ENCODE data around the gene PHRF1. TPM values are rescaled to one million over a fixed set of nuclear protein-coding genes. Genes with fewer than 3 reads are reported as not detected.

PHRF1 gene
- total and polyA plus RNA-seq, 7 experiments from 2014 or later = 6.2 to 55.2 (median 47.5) TPM

GRCh38 chr11:596374-596773 lies 20.1 kb downstream of the PHRF1 start:
- peak overlapping the region in 2 of 9 donors; percentile 9 to 55 for H3K27ac Mint-ChIP-seq
- ChIA-PET CTCF (interaction anchor here (0.7 kb wide), 1 partner anchor 382 kb away, joined by 4 read pairs; no protein-coding TSS in a partner anchor), POLR2A (no interaction called here)
- no peak overlapping the region for H3K4me3 ChIP-seq (ENCODE audit: low read length)
- H3K4me3 Mint-ChIP-seq = peak overlapping the region in 2 of 10 donors; percentile 16 to 25
- no peak for DNase-seq
- H3K27me3 Mint-ChIP-seq = no peaks in the 10 kb centered on the region
- peaks cover 4 to 34% (median 11%) of the 10 kb centered on the region in 5 donors for H3K36me3 Mint-ChIP-seq
- intact Hi-C loops (cut with micrococcal nuclease) = no loop called here
- H3K4me1 Mint-ChIP-seq = peaks cover 0 to 11% (median 5%) of the 10 kb centered on the region in 7 donors
- peaks cover 0 to 4% of the 10 kb centered on the region in 2 donors for H3K4me1 ChIP-seq (ENCODE audit: control insufficient read depth in 2 of 2, insufficient read depth in 2 of 2, low read length in 2 of 2)
- no peaks in the 10 kb centered on the region for H3K27me3 ChIP-seq (ENCODE audit: control insufficient read depth in 2 of 2, insufficient read depth in 2 of 2, low read length in 2 of 2)
- peaks cover 15 to 87% (median 16%) of the 10 kb centered on the region in 3 experiments for H3K36me3 ChIP-seq (ENCODE audit: control insufficient read depth in 2 of 3, insufficient read depth in 3 of 3, low read length in 3 of 3)
- H3K27ac ChIP-seq (ENCODE audit: low read depth, low read length) = no peak overlapping the region
- H3K9me3 Mint-ChIP-seq = peaks cover 0 to 3% (median 0%) of the 10 kb centered on the region in 11 donors
- H3K9me3 ChIP-seq (ENCODE audit: control insufficient read depth in 2 of 3, low read length in 3 of 3) = no peaks in the 10 kb centered on the region
- ATAC-seq = no peak

DNA sequence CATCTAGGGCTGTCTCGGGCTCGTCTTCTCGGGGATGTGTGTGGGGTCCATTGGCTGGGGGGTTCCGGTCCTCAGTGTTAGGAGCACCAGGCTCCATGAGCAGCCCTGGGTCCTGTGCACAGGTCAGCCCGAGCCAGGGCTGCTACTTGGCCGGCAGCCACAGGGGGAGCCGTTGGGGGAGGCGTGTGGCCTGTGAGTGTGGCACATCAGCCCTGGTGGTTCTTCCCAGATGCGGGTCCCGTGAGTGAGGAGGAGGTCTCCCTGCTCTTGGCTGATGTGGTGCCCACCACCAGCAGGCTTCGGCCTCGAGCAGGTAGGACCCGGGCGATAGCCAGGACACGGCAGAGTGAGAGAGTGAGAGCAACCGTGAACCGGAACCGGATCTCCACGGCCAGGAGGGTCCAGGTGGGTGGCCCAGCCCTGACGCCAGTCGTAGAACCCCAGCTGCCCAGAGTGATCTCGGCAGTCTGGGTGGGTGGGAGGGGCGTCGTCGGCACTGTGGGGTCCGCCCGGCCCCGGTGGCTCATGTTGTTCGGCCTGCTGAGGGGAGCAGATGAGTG lies 21.0 kb downstream of the PHRF1 start:
- Mint-ChIP-seq H3K4me1 (peaks cover 0 to 11% (median 3%) of the 10 kb centered on the region in 7 donors), H3K36me3 (peaks cover 3 to 39% (median 12%) of the 10 kb centered on the region in 5 donors), H3K4me3 (no peak overlapping the region), H3K27me3 (no peaks in the 10 kb centered on the region), H3K27ac (peak overlapping the region in 1 of 9 donors; percentile 36), H3K9me3 (peaks cover 0 to 3% (median 0%) of the 10 kb centered on the region in 11 donors)
- H3K27me3 ChIP-seq (ENCODE audit: control insufficient read depth in 2 of 2, insufficient read depth in 2 of 2, low read length in 2 of 2) = no peaks in the 10 kb centered on the region
- no peaks in the 10 kb centered on the region for H3K9me3 ChIP-seq (ENCODE audit: control insufficient read depth in 2 of 3, low read length in 3 of 3)
- no peak overlapping the region for H3K4me3 ChIP-seq (ENCODE audit: low read length)
- H3K4me1 ChIP-seq (ENCODE audit: control insufficient read depth in 2 of 2, insufficient read depth in 2 of 2, low read length in 2 of 2) = peaks cover 0 to 4% of the 10 kb centered on the region in 2 donors
- peaks cover 14 to 90% (median 16%) of the 10 kb centered on the region in 3 experiments for H3K36me3 ChIP-seq (ENCODE audit: control insufficient read depth in 2 of 3, insufficient read depth in 3 of 3, low read length in 3 of 3)
- intact Hi-C loops (cut with micrococcal nuclease) = no loop called here
- DNase-seq (no peak), ATAC-seq (peak; percentile 45)
- ChIA-PET POLR2A (no interaction called here), CTCF (no interaction called here)
- H3K27ac ChIP-seq (ENCODE audit: low read depth, low read length) = no peak overlapping the region

- Mint-ChIP-seq H3K27ac (peak overlapping the region in 1 of 9 donors; percentile 60), H3K9me3 (peaks cover 0 to 3% (median 0%) of the 10 kb centered on the region in 11 donors), H3K4me1 (peaks cover 0 to 11% (median 3%) of the 10 kb centered on the region in 7 donors), H3K4me3 (no peak overlapping the region), H3K36me3 (peaks cover 0 to 33% (median 9%) of the 10 kb centered on the region in 5 donors), H3K27me3 (no peaks in the 10 kb centered on the region)
- intact Hi-C loops (cut with micrococcal nuclease) = no loop called here
- Histone ChIP-seq H3K9me3 (ENCODE audit: control insufficient read depth in 2 of 3, low read length in 3 of 3) (no peaks in the 10 kb centered on the region), H3K4me3 (ENCODE audit: low read length) (no peak overlapping the region), H3K36me3 (ENCODE audit: control insufficient read depth in 2 of 3, insufficient read depth in 3 of 3, low read length in 3 of 3) (peaks cover 10 to 90% (median 20%) of the 10 kb centered on the region in 3 experiments), H3K27ac (ENCODE audit: low read depth, low read length) (no peak overlapping the region), H3K27me3 (ENCODE audit: control insufficient read depth in 2 of 2, insufficient read depth in 2 of 2, low read length in 2 of 2) (no peaks in the 10 kb centered on the region), H3K4me1 (ENCODE audit: control insufficient read depth in 2 of 2, insufficient read depth in 2 of 2, low read length in 2 of 2) (peaks cover 0 to 4% of the 10 kb centered on the region in 2 donors)
- CTCF ChIA-PET = no interaction called here
- no peak for ATAC-seq
- POLR2A ChIA-PET = no interaction called here
- DNase-seq = no peak
Observed at GRCh38 chr11:598005-598680, 21.9 kb downstream of the PHRF1 start.

DNA sequence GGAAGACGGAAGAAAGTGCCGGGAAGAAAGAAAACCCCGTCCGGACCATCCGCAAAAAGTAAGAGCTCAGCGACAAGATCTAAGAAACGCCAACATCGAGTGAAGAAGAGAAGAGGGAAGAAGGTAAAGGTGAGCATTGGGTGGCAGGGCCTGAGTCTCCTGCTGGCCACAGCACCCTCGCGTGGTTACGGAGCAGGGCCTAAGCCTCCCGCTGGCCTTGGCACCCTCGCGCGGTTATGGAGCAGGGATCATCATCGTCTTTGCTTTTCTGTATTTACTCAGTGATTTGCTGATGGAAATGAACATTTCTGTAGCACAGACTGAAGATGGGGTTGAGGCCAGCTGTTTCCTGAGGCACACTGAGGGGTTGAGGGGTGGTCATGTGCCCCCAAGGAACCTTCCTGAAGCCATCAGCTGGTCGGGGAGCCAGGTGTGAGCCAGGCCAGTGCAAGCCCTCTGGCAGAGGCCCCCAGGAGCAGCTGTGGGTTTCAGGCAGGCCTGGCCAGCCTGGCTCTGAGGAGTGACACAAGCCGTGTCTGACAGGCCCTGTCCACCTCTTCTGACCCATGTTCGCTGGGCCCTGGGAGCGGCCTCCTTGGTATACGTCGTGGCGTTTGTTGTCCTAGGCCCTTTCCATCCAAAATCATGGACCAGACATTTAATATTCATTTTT lies 25.4 kb downstream of the PHRF1 start:
- peaks cover 0 to 2% (median 0%) of the 10 kb centered on the region in 11 donors for H3K9me3 Mint-ChIP-seq
- Histone ChIP-seq H3K9me3 (ENCODE audit: control insufficient read depth in 2 of 3, low read length in 3 of 3) (no peaks in the 10 kb centered on the region), H3K27me3 (ENCODE audit: control insufficient read depth in 2 of 2, insufficient read depth in 2 of 2, low read length in 2 of 2) (no peaks in the 10 kb centered on the region), H3K36me3 (ENCODE audit: control insufficient read depth in 2 of 3, insufficient read depth in 3 of 3, low read length in 3 of 3) (peaks cover 4 to 91% (median 34%) of the 10 kb centered on the region in 3 experiments), H3K4me3 (ENCODE audit: low read length) (no peak overlapping the region), H3K4me1 (ENCODE audit: control insufficient read depth in 2 of 2, insufficient read depth in 2 of 2, low read length in 2 of 2) (no peaks in the 10 kb centered on the region), H3K27ac (ENCODE audit: low read depth, low read length) (no peak overlapping the region)
- CTCF ChIA-PET = no interaction called here
- intact Hi-C loops (cut with micrococcal nuclease) = no loop called here
- H3K27me3 Mint-ChIP-seq = no peaks in the 10 kb centered on the region
- peak overlapping the region in 2 of 9 donors; percentile 54 to 70 for H3K27ac Mint-ChIP-seq
- H3K4me1 Mint-ChIP-seq = peaks cover 0 to 6% (median 0%) of the 10 kb centered on the region in 7 donors
- POLR2A ChIA-PET = no interaction called here
- H3K36me3 Mint-ChIP-seq = peaks cover 4 to 32% (median 6%) of the 10 kb centered on the region in 5 donors
- DNase-seq (no peak), ATAC-seq (no peak)
- H3K4me3 Mint-ChIP-seq = no peak overlapping the region

DNA sequence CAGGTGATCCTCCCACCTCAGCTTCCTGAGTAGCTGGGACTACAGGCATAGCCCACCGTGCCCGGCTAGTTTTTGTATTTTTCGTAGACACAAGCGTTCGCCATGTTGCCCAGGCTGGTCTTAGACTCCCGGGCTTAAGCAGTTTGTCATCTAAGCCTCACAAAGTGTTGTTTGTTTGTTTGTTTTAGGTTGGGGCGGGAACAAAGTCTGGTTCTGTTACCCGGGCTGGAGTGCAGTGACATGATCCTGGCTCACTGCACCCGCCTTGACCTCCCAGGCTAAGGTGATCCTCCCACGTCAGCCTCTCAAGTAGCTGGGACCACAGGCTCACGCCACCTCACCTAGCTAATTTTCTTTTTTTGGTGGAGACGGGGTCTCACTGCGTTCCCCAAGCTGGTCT lies 26.9 kb downstream of the PHRF1 start:
- H3K9me3 ChIP-seq (ENCODE audit: control insufficient read depth in 2 of 3, low read length in 3 of 3) = no peaks in the 10 kb centered on the region
- no peaks in the 10 kb centered on the region for H3K4me1 ChIP-seq (ENCODE audit: control insufficient read depth in 2 of 2, insufficient read depth in 2 of 2, low read length in 2 of 2)
- H3K27ac ChIP-seq (ENCODE audit: low read depth, low read length) = no peak overlapping the region
- Mint-ChIP-seq H3K4me3 (no peak overlapping the region), H3K27ac (no peak overlapping the region), H3K27me3 (no peaks in the 10 kb centered on the region), H3K36me3 (peaks cover 4 to 28% (median 8%) of the 10 kb centered on the region in 5 donors), H3K9me3 (no peaks in the 10 kb centered on the region), H3K4me1 (no peaks in the 10 kb centered on the region)
- intact Hi-C loops (cut with micrococcal nuclease) = no loop called here
- H3K36me3 ChIP-seq (ENCODE audit: control insufficient read depth in 2 of 3, insufficient read depth in 3 of 3, low read length in 3 of 3) = peaks cover 4 to 92% (median 28%) of the 10 kb centered on the region in 3 experiments
- H3K27me3 ChIP-seq (ENCODE audit: control insufficient read depth in 2 of 2, insufficient read depth in 2 of 2, low read length in 2 of 2) = no peaks in the 10 kb centered on the region
- no peak overlapping the region for H3K4me3 ChIP-seq (ENCODE audit: low read length)
- ChIA-PET CTCF (no interaction called here), POLR2A (no interaction called here)
- DNase-seq (no peak), ATAC-seq (no peak)

- ATAC-seq = no peak
Observed at GRCh38 chr11:605286-606129, 29.2 kb downstream of the PHRF1 start.

More at GRCh38 chr11:605286-606129, 29.2 kb downstream of the PHRF1 start:
- Histone ChIP-seq H3K4me1 (ENCODE audit: control insufficient read depth in 2 of 2, insufficient read depth in 2 of 2, low read length in 2 of 2) (no peaks in the 10 kb centered on the region), H3K4me3 (ENCODE audit: low read length) (no peak overlapping the region), H3K27ac (ENCODE audit: low read depth, low read length) (no peak overlapping the region), H3K27me3 (ENCODE audit: control insufficient read depth in 2 of 2, insufficient read depth in 2 of 2, low read length in 2 of 2) (no peaks in the 10 kb centered on the region), H3K36me3 (ENCODE audit: control insufficient read depth in 2 of 3, insufficient read depth in 3 of 3, low read length in 3 of 3) (peaks cover 0 to 96% (median 27%) of the 10 kb centered on the region in 3 experiments), H3K9me3 (ENCODE audit: control insufficient read depth in 2 of 3, low read length in 3 of 3) (no peaks in the 10 kb centered on the region)
- CTCF ChIA-PET = no interaction called here
- no peak overlapping the region for H3K4me3 Mint-ChIP-seq
- no peak for DNase-seq
- POLR2A ChIA-PET = interaction anchor here (0.7 to 1.0 kb wide), 2 partner anchors 68 to 354 kb away, joined by 3 read pairs; partner anchors contain the start of gene LRRC56
- H3K4me1 Mint-ChIP-seq = no peaks in the 10 kb centered on the region
- no peak overlapping the region for H3K27ac Mint-ChIP-seq
- no peaks in the 10 kb centered on the region for H3K27me3 Mint-ChIP-seq
- H3K36me3 Mint-ChIP-seq = peaks cover 4 to 26% (median 5%) of the 10 kb centered on the region in 5 donors
- intact Hi-C loops (cut with micrococcal nuclease) = no loop called here
- no peaks in the 10 kb centered on the region for H3K9me3 Mint-ChIP-seq
